RWPE2 (cell line): ENCODE measurements around the gene DNAL1.

Source experiments
- ATAC-seq: fragments of 200-7000 bp; cut with Tn5 transposase; 3 replicates; pipeline ENCODE4 v1.9.1; 2021; ENCODE audit warnings: low read depth
- DNase-seq: peaks from one replicate; pipeline ENCODE4 v3.0.0-alpha.2; 2020; ENCODE audit warnings: low spot score
- H3K27ac ChIP-seq: fragments of 450-650 bp; 2 replicates; pipeline ENCODE4 v1.5.1; 2017; ENCODE audit warnings: mild to moderate bottlenecking; ENCODE audit not compliant: poor library complexity, severe bottlenecking
- H3K27me3 ChIP-seq: fragments of 250-450 bp; sonication (Bioruptor Pico); 2 replicates; pipeline ENCODE4 v1.5.1; 2021; ENCODE audit warnings: mild to moderate bottlenecking, moderate library complexity; ENCODE audit not compliant: insufficient read depth, poor library complexity, severe bottlenecking
- H3K36me3 ChIP-seq: fragments of 250-450 bp; sonication (Bioruptor Pico); 2 replicates; pipeline ENCODE4 v1.5.1; 2020; ENCODE audit warnings: low read depth, mild to moderate bottlenecking, moderate library complexity
- H3K4me1 ChIP-seq: fragments of 250-450 bp; sonication (Bioruptor Pico); 2 replicates; pipeline ENCODE4 v1.5.1; 2021; ENCODE audit warnings: mild to moderate bottlenecking, moderate library complexity; ENCODE audit not compliant: insufficient read depth, poor library complexity, severe bottlenecking
- H3K4me3 ChIP-seq: fragments of 250-450 bp; sonication (Bioruptor Pico); 2 replicates; pipeline ENCODE4 v1.5.1; 2021; ENCODE audit warnings: mild to moderate bottlenecking, moderate library complexity; ENCODE audit not compliant: severe bottlenecking
- H3K9me3 ChIP-seq: fragments of 250-450 bp; sonication (Bioruptor Pico); 2 replicates; pipeline ENCODE4 v1.5.1; 2021; ENCODE audit warnings: mild to moderate bottlenecking, moderate library complexity; ENCODE audit not compliant: severe bottlenecking
- CTCF ChIP-seq: fragments of 450-650 bp; IDR thresholded peaks from one replicate; pipeline ENCODE4 v1.5.1; 2017; ENCODE audit warnings: mild to moderate bottlenecking, moderate library complexity; ENCODE audit not compliant: poor library complexity, severe bottlenecking

DNAL1 gene

GRCh38 chr14:73743431-73743931 is 98.7 kb downstream of the DNAL1 start:
- no peaks in the 10 kb centered on the region for H3K27me3 ChIP-seq
- peaks cover 81% of the 10 kb centered on the region for H3K4me1 ChIP-seq
- no peaks in the 10 kb centered on the region for H3K9me3 ChIP-seq
- DNase-seq (no peak), ATAC-seq (no peak)
- H3K4me3 ChIP-seq = no peak overlapping the region
- no peak for TF ChIP-seq CTCF
- H3K27ac ChIP-seq = peak overlapping the region; percentile 99
- peaks cover 27% of the 10 kb centered on the region for H3K36me3 ChIP-seq

- Histone ChIP-seq H3K27ac (peak overlapping the region; percentile 99), H3K4me3 (no peak overlapping the region), H3K36me3 (peaks cover 21% of the 10 kb centered on the region), H3K27me3 (no peaks in the 10 kb centered on the region), H3K9me3 (no peaks in the 10 kb centered on the region), H3K4me1 (peaks cover 87% of the 10 kb centered on the region)
- no peak for DNase-seq
- no peak for ATAC-seq
- TF ChIP-seq CTCF = no peak
Measured at GRCh38 chr14:73744175-73744867, 99.5 kb downstream of the DNAL1 start.

DNA sequence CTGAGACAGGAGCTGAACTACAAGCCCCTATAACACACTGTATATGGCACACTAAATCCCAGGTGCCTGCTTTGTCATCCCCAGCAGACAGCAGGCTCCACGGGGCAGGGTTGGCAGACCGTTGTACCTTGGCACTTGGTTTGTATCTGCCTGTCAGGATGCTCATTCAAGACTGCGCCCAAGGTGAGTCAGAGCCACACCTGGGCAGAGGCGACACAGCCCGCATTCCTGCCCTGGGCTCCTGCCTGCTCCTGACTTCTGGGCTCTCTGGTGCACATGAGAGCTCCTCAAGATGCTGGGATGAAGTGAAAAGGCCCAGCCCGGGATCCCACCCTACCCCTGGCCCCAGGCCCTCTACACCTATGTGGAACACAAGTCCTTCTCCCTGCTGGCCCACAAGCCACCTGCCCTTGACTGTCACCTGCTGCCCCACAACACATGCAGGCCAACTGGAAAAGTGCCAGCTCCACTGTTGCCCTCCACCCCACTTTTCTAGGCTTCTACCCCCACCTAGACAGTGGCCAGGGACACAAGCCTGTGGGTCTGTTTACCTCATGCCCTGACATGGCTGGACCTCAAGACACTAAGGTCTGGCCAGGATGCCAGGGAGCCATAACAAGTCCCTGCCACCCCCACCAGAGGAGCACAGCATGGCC is 100.2 kb downstream of the DNAL1 start:
- Histone ChIP-seq H3K27me3 (no peaks in the 10 kb centered on the region), H3K9me3 (no peaks in the 10 kb centered on the region), H3K27ac (peak overlapping the region; percentile 99), H3K4me1 (peaks cover 93% of the 10 kb centered on the region), H3K36me3 (peaks cover 14% of the 10 kb centered on the region), H3K4me3 (no peak overlapping the region)
- no peak for TF ChIP-seq CTCF
- ATAC-seq (peak; percentile 60), DNase-seq (peak; percentile 85)

- no peaks in the 10 kb centered on the region for H3K27me3 ChIP-seq
- H3K27ac ChIP-seq = peak overlapping the region; percentile 99
- H3K36me3 ChIP-seq = peaks cover 19% of the 10 kb centered on the region; the same call in 1 of the 2 replicates
- TF ChIP-seq CTCF = no peak
- H3K4me1 ChIP-seq = peaks cover 94% of the 10 kb centered on the region
- H3K9me3 ChIP-seq = no peaks in the 10 kb centered on the region
- H3K4me3 ChIP-seq = no peak overlapping the region
- no peak for ATAC-seq
- DNase-seq = no peak
Measured at GRCh38 chr14:73745571-73746519, 101.1 kb downstream of the DNAL1 start.
